Breast epithelium (tissue), 4 donors: ENCODE results near the gene MCM5. TPM values are rescaled to one million over a fixed set of nuclear protein-coding genes. Genes with fewer than 3 reads are reported as not detected.
"Not testable (repeated sequence)": the region's sequence is repeated elsewhere in the genome, so short reads cannot be mapped to it uniquely, and the experiment has no call there.

Source experiments
- DNase-seq, 2 donors: peaks; one replicate each; pipeline ENCODE4 v3.0.0-alpha.2; 2019; ENCODE audit warnings: low spot score in 2 of 2
- H3K27ac ChIP-seq, 2 donors: fragments of 200-600 bp; sonication (generic) in 1 of 2; one replicate each; pipeline ENCODE4 v1.5.1; 2016 to 2019; ENCODE audit warnings: mild to moderate bottlenecking in 1 of 2
- H3K27me3 ChIP-seq, 2 donors: fragments of 200-600 bp; sonication (generic) in 1 of 2; one replicate each; pipeline versions ENCODE4 v1.5.1 to v1.6.0; 2017 to 2019; ENCODE audit warnings: control low read depth in 1 of 2, mild to moderate bottlenecking in 1 of 2
- H3K36me3 ChIP-seq: fragments of 200-600 bp; one replicate; pipeline ENCODE4 v1.5.1; 2019
- H3K4me1 ChIP-seq, 2 donors: fragments of 200-600 bp; sonication (generic); one replicate each; pipeline ENCODE4 v1.5.1; 2016 to 2019; ENCODE audit warnings: control low read depth in 1 of 2
- H3K4me3 ChIP-seq, 3 donors: fragments of 200-600 bp; sonication (generic); 1 replicate in 2 of 3; 2 replicates in 1 of 3; pipeline ENCODE4 v1.5.1; 2016 to 2019; ENCODE audit warnings: mild to moderate bottlenecking in 3 of 3, moderate library complexity in 2 of 3
- H3K9me3 ChIP-seq, 2 donors: fragments of 200-600 bp; sonication (generic) in 1 of 2; one replicate each; pipeline ENCODE4 v1.5.1; 2016 to 2019; ENCODE audit warnings: control low read depth in 1 of 2
- CTCF ChIP-seq, 3 donors: fragments of 450-650 bp; IDR thresholded peaks; one replicate each; pipeline ENCODE4 v1.5.1; 2016 to 2017; ENCODE audit warnings: antibody characterized with exemption in 3 of 3, mild to moderate bottlenecking in 3 of 3, moderate library complexity in 3 of 3
- POLR2A ChIP-seq: fragments of 450-650 bp; IDR thresholded peaks from one replicate; pipeline ENCODE4 v1.6.1; 2016; ENCODE audit warnings: antibody characterized with exemption, mild to moderate bottlenecking, moderate library complexity
- POLR2AphosphoS5 ChIP-seq, 3 donors: sonication (generic); formaldehyde crosslinking; IDR thresholded peaks; one replicate each; pipeline ENCODE4 v1.6.1; 2017; ENCODE audit warnings: antibody characterized with exemption in 3 of 3
- intact Hi-C: fragments of 100-400 bp; cut with DNase I; formaldehyde crosslinking; loops from one replicate; pipeline ENCODE4 v1.15.1; 2023; ENCODE audit warnings: low total_unique reads
- total RNA-seq, 3 donors: library from RNA; depleted of rRNA; stranded (reverse); fragments of >200 nt; gene quantifications; one replicate each; pipeline ENCODE4 v1.1.0, GENCODE V29; 2016

Gene MCM5
- total RNA-seq, 3 donors from 2014 or later, result 16.4 to 23.3 (median 16.8) TPM

GRCh38 chr22:35394810-35395563 lies 5.0 kb upstream of the MCM5 start:
- TF ChIP-seq CTCF (IDR thresholded peaks at IDR 0.05) (no peak), POLR2AphosphoS5 (IDR thresholded peaks at IDR 0.05) (no peak), POLR2A (no peak)

GRCh38 chr22:35396622-35397021 lies 3.3 kb upstream of the MCM5 start:
- H3K4me3 ChIP-seq, intact Hi-C loops, DNase-seq: not testable (repeated sequence)

More at GRCh38 chr22:35394810-35395563, 5.0 kb upstream of the MCM5 start:
- H3K4me1 ChIP-seq, result no peaks in the 10 kb centered on the region
- no peak for DNase-seq
- intact Hi-C loops, result no loop called here
- H3K9me3 ChIP-seq, result no peaks in the 10 kb centered on the region
- no peak overlapping the region for H3K4me3 ChIP-seq
- H3K36me3 ChIP-seq, result no peaks in the 10 kb centered on the region
- no peak overlapping the region for H3K27ac ChIP-seq
- no peaks in the 10 kb centered on the region for H3K27me3 ChIP-seq

GRCh38 chr22:35397095-35397904 lies 2.6 kb upstream of the MCM5 start:
- TF ChIP-seq POLR2AphosphoS5 (IDR thresholded peaks at IDR 0.05) (no peak), CTCF (IDR thresholded peaks at IDR 0.05) (no peak), POLR2A (no peak)
- Histone ChIP-seq H3K27ac (no peak overlapping the region), H3K27me3 (no peaks in the 10 kb centered on the region), H3K9me3 (no peaks in the 10 kb centered on the region), H3K36me3 (no peaks in the 10 kb centered on the region), H3K4me3 (no peak overlapping the region), H3K4me1 (no peaks in the 10 kb centered on the region)
- intact Hi-C loops, result no loop called here
- no peak for DNase-seq

More at GRCh38 chr22:35396622-35397021, 3.3 kb upstream of the MCM5 start:
- H3K27ac ChIP-seq, H3K9me3 ChIP-seq, H3K4me1 ChIP-seq, H3K36me3 ChIP-seq, H3K27me3 ChIP-seq: not testable (repeated sequence)

- intact Hi-C loops, result no loop called here
- Histone ChIP-seq H3K4me3 (no peak overlapping the region), H3K36me3 (no peaks in the 10 kb centered on the region), H3K27me3 (no peaks in the 10 kb centered on the region), H3K9me3 (no peaks in the 10 kb centered on the region), H3K27ac (no peak overlapping the region), H3K4me1 (no peaks in the 10 kb centered on the region)
- TF ChIP-seq CTCF (IDR thresholded peaks at IDR 0.05) (no peak), POLR2A (no peak), POLR2AphosphoS5 (IDR thresholded peaks at IDR 0.05) (no peak)
- no peak for DNase-seq
Measured at GRCh38 chr22:35398591-35398973, 1.4 kb upstream of the MCM5 start.

GRCh38 chr22:35399114-35399677 lies 744 bp upstream of the MCM5 start:
- Histone ChIP-seq H3K4me1 (no peaks in the 10 kb centered on the region), H3K4me3 (peak overlapping the region; percentile 70 to 95 (median 84)), H3K27me3 (no peaks in the 10 kb centered on the region), H3K36me3 (no peaks in the 10 kb centered on the region), H3K9me3 (no peaks in the 10 kb centered on the region), H3K27ac (peak overlapping the region; percentile 54 to 70)
- intact Hi-C loops, result no loop called here
- no peak for DNase-seq
- TF ChIP-seq POLR2A (no peak), CTCF (IDR thresholded peaks at IDR 0.05) (no peak), POLR2AphosphoS5 (IDR thresholded peaks at IDR 0.05) (no peak)
